HUES6 (cell line): ENCODE measurements around the gene ZNF93.
"Not testable (repeated sequence)": the region's sequence is repeated elsewhere in the genome, so short reads cannot be mapped to it uniquely, and the experiment has no call there.

Source experiments
- H3K27ac ChIP-seq: 2 replicates; pipeline ENCODE4 v1.7.0; 2013; ENCODE audit warnings: low read depth, mild to moderate bottlenecking, low read length, inconsistent platforms
- H3K27me3 ChIP-seq: 2 replicates; pipeline ENCODE4 v1.6.1; 2013; ENCODE audit warnings: low read length; ENCODE audit not compliant: control insufficient read depth, insufficient read depth
- H3K36me3 ChIP-seq: 2 replicates; pipeline ENCODE4 v1.6.1; 2013; ENCODE audit warnings: low read length; ENCODE audit not compliant: control insufficient read depth, insufficient read depth
- H3K4me1 ChIP-seq: 2 replicates; pipeline ENCODE4 v1.6.1; 2013; ENCODE audit warnings: low read length; ENCODE audit not compliant: control insufficient read depth, insufficient read depth
- H3K4me3 ChIP-seq: 2 replicates; pipeline ENCODE4 v1.5.1; 2013; ENCODE audit warnings: low read depth, low read length
- H3K9ac ChIP-seq: one replicate; pipeline ENCODE4 v1.6.1; 2013; ENCODE audit warnings: mild to moderate bottlenecking, low read length
- H3K9me3 ChIP-seq: 2 replicates; pipeline ENCODE4 v1.6.1; 2013; ENCODE audit warnings: low read depth, low read length; ENCODE audit not compliant: control insufficient read depth, insufficient read depth

ZNF93 gene

GRCh38 chr19:19938449-19938848 lies 37.7 kb downstream of the ZNF93 start:
- Histone ChIP-seq H3K27me3 (no peaks in the 10 kb centered on the region), H3K36me3 (peaks cover 13% of the 10 kb centered on the region; the same call in 1 of the 2 replicates), H3K4me1 (no peaks in the 10 kb centered on the region), H3K4me3 (no peak overlapping the region), H3K27ac (no peak overlapping the region), H3K9ac (no peak overlapping the region), H3K9me3 (peaks cover 33% of the 10 kb centered on the region)

- H3K9me3 ChIP-seq = peaks cover 20% of the 10 kb centered on the region; the same call in 1 of the 2 replicates
- H3K4me1 ChIP-seq = no peaks in the 10 kb centered on the region
- H3K9ac ChIP-seq = no peak overlapping the region
- no peak overlapping the region for H3K4me3 ChIP-seq
- no peaks in the 10 kb centered on the region for H3K27me3 ChIP-seq
- no peaks in the 10 kb centered on the region for H3K36me3 ChIP-seq
- H3K27ac ChIP-seq = no peak overlapping the region
These were observed 43.3 kb downstream of the ZNF93 start for GRCh38 chr19:19943848-19944582.

- H3K27ac ChIP-seq = no peak overlapping the region
- H3K4me1 ChIP-seq = no peaks in the 10 kb centered on the region
- H3K27me3 ChIP-seq = no peaks in the 10 kb centered on the region
- no peaks in the 10 kb centered on the region for H3K36me3 ChIP-seq
- H3K9ac ChIP-seq = no peak overlapping the region
- no peak overlapping the region for H3K4me3 ChIP-seq
- peaks cover 24% of the 10 kb centered on the region; the same call in 1 of the 2 replicates for H3K9me3 ChIP-seq
These were observed 43.8 kb downstream of the ZNF93 start for GRCh38 chr19:19944583-19944880.

GRCh38 chr19:19946226-19946625 lies 45.5 kb downstream of the ZNF93 start:
- no peak overlapping the region for H3K4me3 ChIP-seq
- no peaks in the 10 kb centered on the region; the same call in 1 of the 2 replicates for H3K27me3 ChIP-seq
- no peak overlapping the region for H3K27ac ChIP-seq
- H3K9me3 ChIP-seq = peaks cover 35% of the 10 kb centered on the region
- H3K4me1 ChIP-seq = no peaks in the 10 kb centered on the region
- H3K9ac ChIP-seq = no peak overlapping the region
- H3K36me3 ChIP-seq = no peaks in the 10 kb centered on the region

GRCh38 chr19:19948800-19949199 lies 48.1 kb downstream of the ZNF93 start:
- Histone ChIP-seq H3K9me3 (peaks cover 34% of the 10 kb centered on the region), H3K4me3 (no peak overlapping the region), H3K27me3 (no peaks in the 10 kb centered on the region; the same call in 1 of the 2 replicates), H3K36me3 (no peaks in the 10 kb centered on the region), H3K4me1 (no peaks in the 10 kb centered on the region), H3K9ac (no peak overlapping the region), H3K27ac (no peak overlapping the region)

GRCh38 chr19:19955208-19955607 lies 54.5 kb downstream of the ZNF93 start:
- no peak overlapping the region for H3K9ac ChIP-seq
- no peak overlapping the region for H3K4me3 ChIP-seq
- no peaks in the 10 kb centered on the region for H3K27me3 ChIP-seq
- no peaks in the 10 kb centered on the region for H3K36me3 ChIP-seq
- H3K9me3 ChIP-seq = peaks cover 8% of the 10 kb centered on the region; the same call in 1 of the 2 replicates
- no peak overlapping the region for H3K27ac ChIP-seq
- H3K4me1 ChIP-seq = no peaks in the 10 kb centered on the region

- H3K9ac ChIP-seq = no peak overlapping the region
- H3K27me3 ChIP-seq = no peaks in the 10 kb centered on the region
- H3K4me1 ChIP-seq = no peaks in the 10 kb centered on the region
- H3K9me3 ChIP-seq = no peaks in the 10 kb centered on the region
- peak overlapping the region; percentile 45; the same call in 1 of the 2 replicates for H3K4me3 ChIP-seq
- H3K36me3 ChIP-seq = no peaks in the 10 kb centered on the region
- H3K27ac ChIP-seq = no peak overlapping the region
These were observed 55.8 kb downstream of the ZNF93 start for GRCh38 chr19:19956434-19957075.

- H3K27me3 ChIP-seq, H3K27ac ChIP-seq, H3K9ac ChIP-seq, H3K9me3 ChIP-seq, H3K36me3 ChIP-seq, H3K4me3 ChIP-seq, H3K4me1 ChIP-seq: not testable (repeated sequence)
These were observed 57.0 kb downstream of the ZNF93 start for GRCh38 chr19:19957766-19958165.

GRCh38 chr19:19959151-19959799 lies 58.5 kb downstream of the ZNF93 start:
- H3K4me3 ChIP-seq, H3K27ac ChIP-seq, H3K9ac ChIP-seq, H3K4me1 ChIP-seq, H3K9me3 ChIP-seq, H3K36me3 ChIP-seq, H3K27me3 ChIP-seq: not testable (repeated sequence)

- no peak overlapping the region for H3K4me3 ChIP-seq
- no peaks in the 10 kb centered on the region for H3K36me3 ChIP-seq
- H3K27ac ChIP-seq = no peak overlapping the region
- H3K4me1 ChIP-seq = no peaks in the 10 kb centered on the region
- H3K9ac ChIP-seq = no peak overlapping the region
- peaks cover 34% of the 10 kb centered on the region for H3K9me3 ChIP-seq
- H3K27me3 ChIP-seq = no peaks in the 10 kb centered on the region
These were observed 63.7 kb downstream of the ZNF93 start for GRCh38 chr19:19964416-19964815.

- not testable (repeated sequence) for H3K36me3 ChIP-seq, H3K4me3 ChIP-seq, H3K9ac ChIP-seq, H3K27me3 ChIP-seq, H3K4me1 ChIP-seq, H3K27ac ChIP-seq
- peaks cover 39% of the 10 kb centered on the region for H3K9me3 ChIP-seq
These were observed 65.4 kb downstream of the ZNF93 start for GRCh38 chr19:19966126-19966525.
